ENCODE results near the gene SDK2. TPM values are rescaled to one million over a fixed set of nuclear protein-coding genes. Genes with fewer than 3 reads are reported as not detected.

Gene SDK2
- total RNA-seq, 2 donors from 2014 or later, result 1.4 TPM

DNA sequence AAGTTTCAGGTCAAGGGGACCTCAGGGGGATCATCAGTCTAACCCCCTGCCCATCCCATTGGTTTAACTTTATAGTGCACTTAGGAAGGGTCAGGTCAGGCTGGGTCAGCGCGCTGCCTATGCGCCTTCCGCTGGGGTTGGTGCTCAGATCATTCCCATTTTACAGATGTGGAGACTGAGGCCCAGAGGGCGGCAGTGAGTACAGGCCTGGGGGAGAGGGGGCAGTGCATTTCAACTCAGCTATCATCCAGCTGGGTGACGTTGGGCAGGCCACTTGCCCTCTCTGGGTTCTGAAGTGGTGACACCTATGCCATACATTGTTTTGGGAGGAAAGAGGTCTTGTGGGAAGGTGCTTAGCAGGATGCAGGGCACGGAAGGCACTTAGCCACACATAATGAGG, 204.6 kb downstream of the SDK2 start:
- Mint-ChIP-seq H3K4me3 (no peak overlapping the region), H3K27ac (no peak overlapping the region), H3K27me3 (no peaks in the 10 kb centered on the region), H3K36me3 (ENCODE audit: low read depth) (peaks cover 2% of the 10 kb centered on the region), H3K4me1 (peaks cover 4% of the 10 kb centered on the region)
- DNase-seq (no peak), ATAC-seq (no peak)
- no peaks in the 10 kb centered on the region for H3K9me3 ChIP-seq (ENCODE audit: control insufficient read depth, low read length, poor library complexity, severe bottlenecking)

- H3K9me3 ChIP-seq (ENCODE audit: control insufficient read depth, low read length, poor library complexity, severe bottlenecking), result no peaks in the 10 kb centered on the region
- ATAC-seq (no peak), DNase-seq (no peak)
- no peak overlapping the region for H3K27ac Mint-ChIP-seq
- no peak overlapping the region for H3K4me3 Mint-ChIP-seq
- no peaks in the 10 kb centered on the region for H3K27me3 Mint-ChIP-seq
- H3K4me1 Mint-ChIP-seq, result peaks cover 4% of the 10 kb centered on the region
- H3K36me3 Mint-ChIP-seq (ENCODE audit: low read depth), result peaks cover 2% of the 10 kb centered on the region
Observed at GRCh38 chr17:73437826-73438225, 206.4 kb downstream of the SDK2 start.

DNA sequence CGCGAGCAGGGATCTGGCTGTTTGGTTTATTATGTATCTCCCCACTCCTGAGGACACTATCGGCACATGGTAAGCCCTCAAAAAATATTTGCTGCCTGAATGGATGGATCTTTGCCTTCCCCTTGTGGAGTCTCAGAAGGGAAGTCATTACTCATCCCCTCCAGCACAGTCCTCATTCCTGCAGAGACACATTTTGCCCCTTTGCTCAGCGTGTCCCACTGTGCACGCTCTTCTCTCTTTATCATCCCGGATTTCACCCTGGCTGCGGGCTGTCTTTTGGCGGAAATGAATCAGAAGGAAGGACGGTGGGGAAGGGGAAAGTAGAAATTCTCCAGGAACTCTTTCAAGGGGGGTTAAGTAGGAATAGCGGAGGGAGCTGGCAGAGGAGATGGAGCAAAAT, 207.3 kb downstream of the SDK2 start:
- no peaks in the 10 kb centered on the region for H3K9me3 ChIP-seq (ENCODE audit: control insufficient read depth, low read length, poor library complexity, severe bottlenecking)
- no peak overlapping the region for H3K4me3 Mint-ChIP-seq
- ATAC-seq (no peak), DNase-seq (no peak)
- no peak overlapping the region for H3K27ac Mint-ChIP-seq
- H3K36me3 Mint-ChIP-seq (ENCODE audit: low read depth), result peaks cover 2% of the 10 kb centered on the region
- no peaks in the 10 kb centered on the region for H3K27me3 Mint-ChIP-seq
- peaks cover 4% of the 10 kb centered on the region for H3K4me1 Mint-ChIP-seq

GRCh38 chr17:73435412-73435811, 208.8 kb downstream of the SDK2 start:
- no peaks in the 10 kb centered on the region for H3K9me3 ChIP-seq (ENCODE audit: control insufficient read depth, low read length, poor library complexity, severe bottlenecking)
- ATAC-seq, result no peak
- peaks cover 2% of the 10 kb centered on the region for H3K36me3 Mint-ChIP-seq (ENCODE audit: low read depth)
- H3K27ac Mint-ChIP-seq, result no peak overlapping the region
- H3K4me3 Mint-ChIP-seq, result no peak overlapping the region
- H3K4me1 Mint-ChIP-seq, result peaks cover 3% of the 10 kb centered on the region
- no peak for DNase-seq
- H3K27me3 Mint-ChIP-seq, result no peaks in the 10 kb centered on the region

- peaks cover 6% of the 10 kb centered on the region for H3K4me1 Mint-ChIP-seq
Observed at GRCh38 chr17:73434154-73434553, 210.1 kb downstream of the SDK2 start.

DNA sequence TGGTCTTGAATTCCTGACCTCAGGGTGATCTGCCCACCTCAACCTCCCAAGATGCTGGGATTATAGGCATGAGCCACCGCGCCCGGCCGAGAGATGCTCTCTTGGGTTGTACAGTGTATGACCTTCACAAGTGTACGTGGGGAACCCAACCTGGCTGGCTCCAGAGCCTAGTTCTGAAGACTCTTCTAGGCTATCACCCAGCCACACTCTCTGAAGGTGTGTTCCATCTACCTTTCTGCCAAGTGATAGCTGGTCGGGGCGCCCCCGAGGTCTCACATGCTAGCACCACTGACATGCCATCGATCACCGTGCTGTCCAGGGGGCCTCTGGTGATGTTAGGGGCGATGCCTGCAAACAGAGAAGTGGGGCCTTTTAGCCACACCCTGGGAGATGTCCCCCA, 210.7 kb downstream of the SDK2 start:
- no peak for ATAC-seq
- peaks cover 6% of the 10 kb centered on the region for H3K4me1 Mint-ChIP-seq
- peaks cover 2% of the 10 kb centered on the region for H3K36me3 Mint-ChIP-seq (ENCODE audit: low read depth)
- H3K4me3 Mint-ChIP-seq, result no peak overlapping the region
- no peaks in the 10 kb centered on the region for H3K27me3 Mint-ChIP-seq
- H3K9me3 ChIP-seq (ENCODE audit: control insufficient read depth, low read length, poor library complexity, severe bottlenecking), result no peaks in the 10 kb centered on the region
- H3K27ac Mint-ChIP-seq, result no peak overlapping the region
- no peak for DNase-seq

More at GRCh38 chr17:73434154-73434553, 210.1 kb downstream of the SDK2 start:
- no peak overlapping the region for H3K27ac Mint-ChIP-seq
- DNase-seq (no peak), ATAC-seq (no peak)
- H3K4me3 Mint-ChIP-seq, result no peak overlapping the region
- peaks cover 2% of the 10 kb centered on the region for H3K36me3 Mint-ChIP-seq (ENCODE audit: low read depth)
- no peaks in the 10 kb centered on the region for H3K9me3 ChIP-seq (ENCODE audit: control insufficient read depth, low read length, poor library complexity, severe bottlenecking)
- no peaks in the 10 kb centered on the region for H3K27me3 Mint-ChIP-seq

- no peak for DNase-seq
- H3K4me1 Mint-ChIP-seq, result peaks cover 6% of the 10 kb centered on the region
- no peaks in the 10 kb centered on the region for H3K27me3 Mint-ChIP-seq
- no peak overlapping the region for H3K4me3 Mint-ChIP-seq
- no peak for ATAC-seq
- no peaks in the 10 kb centered on the region for H3K36me3 Mint-ChIP-seq (ENCODE audit: low read depth)
- no peak overlapping the region for H3K27ac Mint-ChIP-seq
- no peaks in the 10 kb centered on the region for H3K9me3 ChIP-seq (ENCODE audit: control insufficient read depth, low read length, poor library complexity, severe bottlenecking)
Observed at GRCh38 chr17:73432624-73433190, 211.5 kb downstream of the SDK2 start.

DNA sequence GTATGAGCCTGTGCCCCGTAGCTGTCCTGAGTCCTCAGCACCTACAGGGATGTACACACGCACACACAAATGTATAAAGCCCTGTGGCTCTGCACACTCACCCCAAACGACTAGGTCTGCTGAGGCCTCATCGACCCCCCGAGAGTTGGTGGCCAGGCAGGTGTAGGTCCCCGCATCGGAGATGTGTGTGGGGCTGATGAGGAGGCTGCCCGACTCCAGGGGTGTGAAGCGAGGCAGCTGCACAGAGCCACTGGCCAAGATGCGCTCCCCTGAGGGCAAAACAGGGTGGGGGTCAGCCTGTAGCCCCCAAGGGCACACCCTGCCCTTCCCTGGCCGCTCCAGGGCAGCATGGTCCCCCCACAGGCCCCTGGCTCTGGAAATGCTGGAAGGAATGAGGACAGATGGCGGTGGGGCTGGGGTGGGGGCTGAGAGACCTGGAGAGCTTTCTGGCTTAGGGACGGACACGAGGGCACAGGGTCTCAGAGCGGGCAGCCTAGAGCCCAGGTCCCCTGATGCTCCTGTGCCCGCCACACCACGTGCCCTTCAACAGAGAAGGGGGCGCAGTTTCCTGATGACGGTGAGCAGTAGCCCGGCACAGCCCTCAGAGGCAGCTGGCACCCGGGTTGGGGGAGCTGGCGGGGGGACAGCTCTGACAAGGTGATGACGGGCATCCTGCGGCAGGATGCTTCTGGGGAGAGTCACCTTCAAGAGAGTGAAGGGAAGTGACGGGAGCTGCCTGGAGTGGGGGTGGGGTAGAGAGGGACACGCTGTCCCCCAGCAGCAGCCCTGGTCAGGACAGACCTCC, 212.6 kb downstream of the SDK2 start:
- Mint-ChIP-seq H3K4me1 (peaks cover 5% of the 10 kb centered on the region), H3K36me3 (ENCODE audit: low read depth) (no peaks in the 10 kb centered on the region), H3K27ac (no peak overlapping the region), H3K4me3 (no peak overlapping the region), H3K27me3 (no peaks in the 10 kb centered on the region)
- no peak for DNase-seq
- no peaks in the 10 kb centered on the region for H3K9me3 ChIP-seq (ENCODE audit: control insufficient read depth, low read length, poor library complexity, severe bottlenecking)
- no peak for ATAC-seq

- H3K27ac Mint-ChIP-seq, result no peak overlapping the region
- no peak overlapping the region for H3K4me3 Mint-ChIP-seq
- DNase-seq, result no peak
- peaks cover 3% of the 10 kb centered on the region for H3K4me1 Mint-ChIP-seq
- H3K9me3 ChIP-seq (ENCODE audit: control insufficient read depth, low read length, poor library complexity, severe bottlenecking), result no peaks in the 10 kb centered on the region
- H3K36me3 Mint-ChIP-seq (ENCODE audit: low read depth), result no peaks in the 10 kb centered on the region
- ATAC-seq, result no peak
- no peaks in the 10 kb centered on the region for H3K27me3 Mint-ChIP-seq
Observed at GRCh38 chr17:73430848-73431247, 213.4 kb downstream of the SDK2 start.

- no peaks in the 10 kb centered on the region for H3K36me3 Mint-ChIP-seq (ENCODE audit: low read depth)
- H3K4me1 Mint-ChIP-seq, result peaks cover 3% of the 10 kb centered on the region
- no peaks in the 10 kb centered on the region for H3K9me3 ChIP-seq (ENCODE audit: control insufficient read depth, low read length, poor library complexity, severe bottlenecking)
- H3K4me3 Mint-ChIP-seq, result no peak overlapping the region
- no peak for DNase-seq
- ATAC-seq, result no peak
- H3K27me3 Mint-ChIP-seq, result no peaks in the 10 kb centered on the region
- no peak overlapping the region for H3K27ac Mint-ChIP-seq
Observed at GRCh38 chr17:73430165-73430680, 214.0 kb downstream of the SDK2 start.

GRCh38 chr17:73429440-73430164, 214.6 kb downstream of the SDK2 start:
- Mint-ChIP-seq H3K27me3 (no peaks in the 10 kb centered on the region), H3K27ac (no peak overlapping the region), H3K4me1 (peaks cover 3% of the 10 kb centered on the region), H3K4me3 (peak overlapping the region; percentile 28), H3K36me3 (ENCODE audit: low read depth) (no peaks in the 10 kb centered on the region)
- ATAC-seq (peak; percentile 97), DNase-seq (peak; percentile 64 to 88 (median 71))
- H3K9me3 ChIP-seq (ENCODE audit: control insufficient read depth, low read length, poor library complexity, severe bottlenecking), result no peaks in the 10 kb centered on the region

- no peaks in the 10 kb centered on the region for H3K36me3 Mint-ChIP-seq (ENCODE audit: low read depth)
- H3K27me3 Mint-ChIP-seq, result no peaks in the 10 kb centered on the region
- no peak overlapping the region for H3K27ac Mint-ChIP-seq
- DNase-seq (no peak), ATAC-seq (no peak)
- H3K4me3 Mint-ChIP-seq, result no peak overlapping the region
- no peaks in the 10 kb centered on the region for H3K9me3 ChIP-seq (ENCODE audit: control insufficient read depth, low read length, poor library complexity, severe bottlenecking)
- H3K4me1 Mint-ChIP-seq, result peaks cover 3% of the 10 kb centered on the region
Observed at GRCh38 chr17:73427198-73427597, 217.0 kb downstream of the SDK2 start.

DNA sequence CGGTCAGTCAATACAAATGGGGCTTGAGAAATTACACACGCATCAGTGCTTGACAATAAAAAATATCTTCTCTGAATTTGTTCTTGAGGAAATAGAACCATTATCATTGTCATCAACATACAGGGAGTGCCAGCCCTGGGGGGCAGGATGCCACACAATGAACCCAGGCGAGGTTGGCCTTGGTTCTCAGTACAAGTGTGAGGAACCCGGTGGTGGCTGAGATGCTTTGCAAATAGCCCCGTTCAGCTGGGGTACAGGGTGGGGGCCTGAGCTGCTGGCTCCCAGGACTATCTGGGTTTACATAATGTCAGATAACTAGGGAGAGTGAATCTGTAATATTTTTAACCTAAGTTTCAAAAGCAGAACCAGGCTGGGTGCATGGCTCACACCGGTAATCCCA, 219.7 kb downstream of the SDK2 start:
- no peak for ATAC-seq

More for the DNA sequence above, 219.7 kb downstream of the SDK2 start:
- no peaks in the 10 kb centered on the region for H3K9me3 ChIP-seq (ENCODE audit: control insufficient read depth, low read length, poor library complexity, severe bottlenecking)
- H3K36me3 Mint-ChIP-seq (ENCODE audit: low read depth), result no peaks in the 10 kb centered on the region
- H3K27me3 Mint-ChIP-seq, result no peaks in the 10 kb centered on the region
- no peak for DNase-seq
- peaks cover 5% of the 10 kb centered on the region for H3K4me1 Mint-ChIP-seq
- no peak overlapping the region for H3K27ac Mint-ChIP-seq
- no peak overlapping the region for H3K4me3 Mint-ChIP-seq
